GM21717 (cell line): ENCODE results near the gene LRIG1.

Source experiments
- ATAC-seq: cut with Tn5 transposase; IDR thresholded peaks from one replicate; pipeline ENCODE4 v1.9.1; 2021; ENCODE audit warnings: mild to moderate bottlenecking, moderate library complexity; ENCODE audit not compliant: unreplicated experiment

The LRIG1 gene

GRCh38 chr3:66489115-66489514 lies 11.7 kb downstream of the LRIG1 start:
- ATAC-seq, result no peak

DNA sequence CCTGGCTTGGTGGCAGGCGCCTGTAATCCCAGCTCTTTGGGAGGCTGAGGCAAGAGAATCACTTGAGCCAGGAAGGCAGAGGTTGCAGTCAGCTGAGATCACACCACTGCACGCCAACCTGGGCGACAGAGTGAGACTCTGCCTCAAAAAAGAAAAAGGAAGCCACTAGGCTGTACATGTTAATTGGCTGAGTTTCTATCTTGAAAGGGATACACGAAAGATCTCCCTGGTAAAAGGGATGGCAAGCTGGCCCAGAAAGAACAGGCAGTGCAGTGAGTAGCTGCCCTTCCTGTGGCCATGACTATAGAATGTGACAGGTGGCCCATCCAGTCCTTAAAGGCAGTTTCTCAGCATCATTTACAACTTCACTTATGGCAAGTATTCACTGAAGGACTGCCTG lies 12.3 kb downstream of the LRIG1 start:
- ATAC-seq, result no peak

DNA sequence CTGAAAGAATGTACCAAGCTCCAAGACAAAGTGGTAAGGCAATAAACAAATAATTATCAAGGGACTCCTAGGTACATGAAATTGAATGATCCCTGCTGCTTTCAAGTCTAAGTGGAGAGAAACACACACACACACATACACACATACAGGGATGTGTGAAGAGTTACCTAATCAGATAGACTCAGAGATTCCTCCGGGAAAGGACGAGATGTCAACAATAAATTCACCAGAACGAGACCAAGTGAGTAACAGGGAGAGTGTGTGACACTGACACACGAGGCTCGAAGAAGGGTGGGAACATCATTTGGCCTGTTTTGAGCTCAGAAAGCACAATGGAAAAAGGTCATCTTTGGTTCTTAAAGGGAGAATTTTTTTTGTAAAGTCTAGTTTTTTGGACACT lies 13.4 kb downstream of the LRIG1 start:
- ATAC-seq, result no peak

GRCh38 chr3:66486646-66487045 lies 14.2 kb downstream of the LRIG1 start:
- ATAC-seq, result no peak

DNA sequence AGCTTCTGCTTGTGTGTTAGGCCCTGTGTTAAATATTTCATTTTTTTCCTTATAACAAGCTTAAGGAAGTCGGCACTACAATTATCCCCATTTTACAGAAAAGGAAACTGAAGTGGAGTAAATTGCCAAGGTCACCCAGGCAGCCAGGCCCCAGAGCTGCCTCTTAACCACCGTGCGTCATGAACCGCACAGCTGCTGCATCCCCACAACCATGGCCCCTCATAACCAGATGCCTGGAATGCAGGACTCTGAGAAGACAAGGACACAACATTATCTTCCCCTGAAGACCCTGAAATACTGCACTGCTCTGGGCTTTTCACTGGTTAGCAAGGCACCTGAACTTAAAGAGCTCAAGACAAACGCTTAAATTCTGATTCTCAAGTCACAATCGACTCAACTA lies 14.6 kb downstream of the LRIG1 start:
- ATAC-seq, result no peak

- ATAC-seq, result no peak
These were observed 15.4 kb downstream of the LRIG1 start for GRCh38 chr3:66485291-66485968.

- ATAC-seq, result no peak
These were observed 16.5 kb downstream of the LRIG1 start for GRCh38 chr3:66484106-66484844.

DNA sequence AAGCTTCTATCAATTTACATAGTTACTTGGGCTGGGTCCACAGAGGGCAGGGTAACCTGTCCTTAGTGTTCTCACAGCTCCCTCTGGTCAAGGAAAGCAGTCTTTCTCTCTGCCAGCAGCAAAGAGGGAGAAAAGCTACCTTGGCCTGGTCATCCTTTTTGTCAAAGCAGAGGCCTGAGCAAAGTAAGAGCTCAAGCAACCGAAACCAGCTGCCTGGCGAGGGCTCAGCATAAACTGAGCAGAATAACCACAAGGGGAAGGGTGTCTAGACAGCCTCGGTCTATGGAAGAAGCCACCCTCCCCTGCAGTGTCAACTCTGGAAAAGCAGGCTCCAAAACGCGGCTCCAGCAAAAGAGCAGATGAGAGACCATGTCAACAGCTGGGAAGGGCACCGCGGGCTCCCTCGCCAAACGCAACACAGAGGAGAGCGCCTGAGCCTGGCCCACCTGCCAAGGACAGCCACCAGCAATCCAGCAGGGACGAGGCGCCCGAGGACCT lies 17.4 kb downstream of the LRIG1 start:
- ATAC-seq, result no peak

DNA sequence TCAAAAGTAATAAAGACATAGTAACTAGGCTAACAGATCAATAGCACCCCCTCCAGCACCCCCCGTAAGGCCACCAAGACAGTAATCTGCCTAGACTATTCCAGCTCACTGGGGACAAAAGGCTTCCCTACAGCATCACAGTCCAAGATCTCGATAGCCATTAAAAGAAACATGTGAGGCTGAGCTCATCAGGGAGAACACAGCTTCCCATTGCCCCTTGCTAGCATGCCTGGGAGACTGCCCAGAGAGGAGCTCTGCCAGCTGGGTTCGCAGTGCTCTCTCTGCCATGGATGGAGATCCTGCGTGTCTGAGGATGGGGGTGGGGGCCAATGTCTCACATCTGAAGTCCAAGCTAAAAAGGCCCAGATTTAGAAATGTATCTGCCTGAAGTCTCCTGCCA lies 17.8 kb downstream of the LRIG1 start:
- ATAC-seq, result no peak

GRCh38 chr3:66482018-66482404 lies 18.8 kb downstream of the LRIG1 start:
- no peak for ATAC-seq

GRCh38 chr3:66481071-66482017 lies 19.5 kb downstream of the LRIG1 start:
- no peak for ATAC-seq

- no peak for ATAC-seq
These were observed 20.2 kb downstream of the LRIG1 start for GRCh38 chr3:66480666-66481065.

DNA sequence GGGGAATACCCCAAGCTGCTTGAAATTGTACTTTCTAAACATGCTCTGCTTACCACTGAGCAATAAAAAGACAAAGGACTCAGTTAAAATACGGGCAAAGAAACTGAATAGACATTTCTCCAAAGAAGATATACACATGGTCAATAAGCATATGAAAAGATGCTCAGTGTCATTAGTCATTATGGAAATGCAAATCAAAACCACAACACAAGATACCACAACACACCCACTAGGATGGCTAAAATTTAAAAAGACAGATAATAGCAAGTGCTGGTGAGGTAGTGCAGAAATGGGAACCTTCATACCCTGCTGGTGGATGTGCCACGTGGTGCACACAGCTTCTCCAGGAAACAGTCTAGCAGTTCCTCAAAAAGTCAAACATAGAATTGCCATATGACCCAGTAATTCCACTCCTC lies 21.3 kb downstream of the LRIG1 start:
- ATAC-seq, result no peak

- no peak for ATAC-seq
These were observed 21.9 kb downstream of the LRIG1 start for GRCh38 chr3:66478960-66479359.

DNA sequence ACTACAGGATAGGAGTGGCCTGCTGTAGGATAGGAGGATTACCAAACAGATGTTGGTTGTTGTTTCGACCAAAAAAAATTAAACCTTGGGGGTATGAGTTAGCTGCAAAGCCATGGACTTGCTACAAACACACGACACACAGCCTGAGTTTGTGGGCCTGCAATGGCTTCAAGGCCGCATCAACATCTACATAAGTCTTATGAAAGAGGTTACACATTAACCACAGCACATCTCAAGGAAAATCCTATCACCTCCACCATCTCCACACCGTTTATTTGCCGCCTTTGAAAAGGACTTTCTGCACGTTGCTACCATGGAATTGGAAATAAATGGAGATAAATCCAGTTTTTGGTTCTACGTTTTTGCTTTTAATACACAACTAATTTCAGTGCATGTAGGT lies 23.0 kb downstream of the LRIG1 start:
- no peak for ATAC-seq

DNA sequence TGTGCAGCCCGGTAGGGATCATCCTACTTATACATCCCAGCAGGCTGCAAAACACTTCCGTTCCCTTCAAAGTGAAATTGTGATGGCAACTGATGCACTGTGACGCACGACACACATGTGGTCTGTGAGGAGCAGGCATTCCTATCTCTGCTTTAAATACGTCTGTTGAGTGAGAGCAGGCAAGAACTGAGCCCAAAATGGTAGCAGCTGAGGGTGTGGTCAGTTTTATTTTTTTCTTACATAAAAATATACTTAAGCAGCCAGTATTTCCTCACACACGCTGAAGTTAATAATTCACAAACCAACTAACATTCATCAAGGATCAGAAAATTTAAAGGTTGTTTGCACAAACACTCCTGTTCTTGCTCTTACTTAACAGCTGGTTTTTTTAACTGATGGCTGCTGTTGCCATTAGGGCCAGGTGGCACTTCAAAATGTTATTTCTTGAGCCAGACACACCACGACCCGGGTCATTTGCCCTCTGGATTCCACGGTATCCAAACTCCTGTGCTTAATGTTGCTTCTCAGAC lies 23.9 kb downstream of the LRIG1 start:
- no peak for ATAC-seq

DNA sequence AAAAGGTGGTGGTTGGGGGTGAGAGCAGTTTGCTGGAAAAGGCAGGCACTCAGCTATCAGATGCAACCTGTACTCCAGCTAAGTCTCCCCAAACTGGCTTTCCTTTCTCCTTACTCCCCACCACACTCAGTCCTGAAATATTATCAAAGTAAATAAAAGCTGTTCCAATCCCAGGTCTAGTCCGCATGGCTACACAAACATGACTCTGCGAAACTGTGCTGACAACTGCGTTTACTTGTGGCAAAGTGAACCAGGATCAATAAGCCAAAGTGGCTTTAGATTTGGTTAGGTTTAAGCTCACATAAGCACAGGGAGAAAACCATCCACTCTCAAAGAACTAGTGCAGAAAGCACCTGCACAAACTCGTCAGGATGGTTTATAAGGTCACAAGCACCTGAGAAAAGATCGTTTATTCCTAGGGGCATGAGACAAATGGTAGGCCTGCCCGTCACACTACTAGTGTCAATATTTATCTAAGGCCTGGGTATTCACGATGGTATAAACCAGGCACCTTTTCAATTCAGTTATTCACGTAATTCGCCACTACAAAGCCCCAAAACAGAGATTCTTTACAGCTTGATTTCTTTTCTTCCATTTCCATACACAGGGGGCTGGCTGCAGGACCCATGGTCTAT lies 25.3 kb downstream of the LRIG1 start:
- no peak for ATAC-seq

GRCh38 chr3:66473692-66474091 lies 27.1 kb downstream of the LRIG1 start:
- no peak for ATAC-seq

- ATAC-seq, result no peak
These were observed 27.6 kb downstream of the LRIG1 start for GRCh38 chr3:66473181-66473580.

GRCh38 chr3:66472313-66473134 lies 28.3 kb downstream of the LRIG1 start:
- peak; percentile 78 for ATAC-seq
